Activated naive CD8-positive, alpha-beta T cell treated with anti-CD3 and anti-CD28 coated beads, Interleukin-2, amount 50 U/mL, for 16 hours (primary cell): Measurements from ENCODE around the gene CKMT1A.
"Not testable (repeated sequence)": the region's sequence is repeated elsewhere in the genome, so short reads cannot be mapped to it uniquely, and the experiment has no call there.

Source experiments
- DNase-seq: peaks from one replicate; pipeline ENCODE4 v3.0.0-alpha.2; 2020; ENCODE audit warnings: low read depth, low spot score

The CKMT1A gene

DNA sequence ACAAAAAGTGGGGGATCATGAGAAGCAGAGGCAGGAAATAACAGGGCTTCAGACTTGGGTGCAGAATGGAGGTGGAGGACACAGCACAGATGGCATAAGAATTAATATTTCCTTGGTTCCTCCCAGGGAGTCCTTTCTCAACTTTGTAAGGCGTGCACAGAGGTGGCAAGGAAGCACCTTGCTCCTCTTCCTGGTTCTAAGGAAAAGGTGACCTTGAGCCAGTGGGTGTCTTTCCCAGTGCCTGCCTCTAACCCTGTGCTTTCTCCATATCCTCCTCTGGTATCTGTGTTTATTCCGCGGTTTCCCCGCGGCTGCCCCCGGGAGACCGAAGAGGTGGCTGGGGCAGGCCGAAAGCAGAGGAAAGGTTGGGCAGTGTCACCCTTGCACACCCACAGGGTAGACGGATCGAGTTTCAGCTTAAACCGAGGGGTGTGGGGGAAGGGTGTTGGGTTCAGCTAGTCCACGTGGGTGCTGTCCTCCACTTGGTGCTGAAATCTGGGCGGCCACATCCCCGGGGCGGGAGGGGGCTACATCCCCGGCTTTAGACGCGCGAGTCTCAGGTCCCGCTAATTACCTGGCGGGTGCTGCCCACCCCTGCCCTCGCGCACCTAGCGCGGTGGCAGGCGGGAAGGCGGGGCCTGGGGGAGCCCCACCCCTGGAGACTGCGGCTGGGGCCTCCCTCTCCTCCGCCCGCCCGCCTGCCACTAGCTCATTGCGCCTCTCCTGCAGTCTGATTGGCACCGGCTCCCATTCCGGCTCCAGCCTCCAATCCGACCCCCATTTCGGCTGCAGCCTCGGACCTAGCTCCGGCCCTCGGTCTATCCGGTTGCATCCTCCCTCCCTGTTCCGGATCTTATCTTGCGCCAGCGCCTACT is at the start of gene CKMT1A:
TSS of gene CKMT1A (plus strand) at position 712 of the 875 bp plus-strand sequence. CDS start 192 bp downstream, outside the sequence.
- not testable (repeated sequence) for DNase-seq

DNA sequence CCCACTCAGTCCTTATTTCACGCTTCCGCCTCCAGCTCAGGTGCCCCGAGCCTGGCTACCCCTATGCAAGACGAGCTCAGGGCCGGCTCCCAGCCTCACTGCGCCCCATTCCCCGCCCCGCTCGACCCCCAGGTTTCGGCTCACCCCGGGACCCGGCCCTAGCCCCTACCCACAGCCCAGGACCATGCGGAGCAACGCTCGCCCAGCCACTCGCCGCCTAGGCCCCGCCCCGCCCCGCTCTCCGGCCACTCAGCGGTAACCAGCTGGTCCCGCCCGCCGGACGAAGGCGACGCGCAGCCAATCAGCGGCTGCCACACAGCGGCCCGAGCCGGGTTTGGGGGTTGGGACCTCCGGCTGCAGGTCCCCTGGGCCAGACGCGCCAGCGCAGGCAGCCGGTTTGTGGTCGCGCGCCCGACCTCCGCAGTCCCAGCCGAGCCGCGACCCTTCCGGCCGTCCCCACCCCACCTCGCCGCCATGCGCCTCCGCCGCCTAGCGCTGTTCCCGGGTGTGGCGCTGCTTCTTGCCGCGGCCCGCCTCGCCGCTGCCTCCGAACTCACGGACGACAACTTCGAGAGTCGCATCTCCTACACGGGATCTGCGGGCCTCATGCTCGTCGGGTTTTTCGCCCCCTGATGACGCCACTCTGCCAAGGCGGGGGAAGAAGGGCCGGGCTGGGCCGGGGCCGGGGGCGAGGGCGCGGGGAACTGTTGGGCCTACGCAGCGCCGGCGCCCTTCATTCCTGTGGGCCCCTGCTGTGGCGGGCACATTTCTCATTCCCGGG is 44.8 kb upstream of the CKMT1A start, which contains the start of gene CATSPER2:
TSS of gene CATSPER2 (minus strand) at position 196 of the 781 bp plus-strand sequence. CDS start 783 bp downstream, outside the sequence.
- no peak for DNase-seq

DNA sequence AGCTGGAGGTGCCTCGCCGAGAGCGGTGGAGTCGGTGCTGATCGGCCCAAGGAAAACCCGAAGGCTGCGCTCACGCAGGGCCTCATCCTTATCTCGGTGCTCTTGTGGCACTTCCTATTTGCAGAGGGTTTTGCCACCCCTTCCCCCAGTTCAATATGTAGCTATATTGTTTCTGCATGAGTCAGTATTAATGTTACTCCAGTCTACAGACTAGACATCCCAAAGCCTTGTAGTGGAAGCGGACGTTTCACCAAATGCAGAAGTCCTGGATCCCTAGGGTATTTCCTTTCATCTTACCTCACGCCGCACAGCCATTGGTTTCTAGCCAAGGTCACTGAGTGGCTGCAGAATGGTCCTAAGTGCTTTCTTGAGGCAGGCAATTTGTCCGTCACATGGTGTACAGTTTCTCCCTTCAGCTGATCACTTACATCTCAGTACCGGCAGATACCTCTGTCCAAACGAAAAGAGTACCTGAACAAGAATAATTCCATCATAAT is 44.2 kb upstream of the CKMT1A start:
- DNase-seq: not testable (repeated sequence)

DNA sequence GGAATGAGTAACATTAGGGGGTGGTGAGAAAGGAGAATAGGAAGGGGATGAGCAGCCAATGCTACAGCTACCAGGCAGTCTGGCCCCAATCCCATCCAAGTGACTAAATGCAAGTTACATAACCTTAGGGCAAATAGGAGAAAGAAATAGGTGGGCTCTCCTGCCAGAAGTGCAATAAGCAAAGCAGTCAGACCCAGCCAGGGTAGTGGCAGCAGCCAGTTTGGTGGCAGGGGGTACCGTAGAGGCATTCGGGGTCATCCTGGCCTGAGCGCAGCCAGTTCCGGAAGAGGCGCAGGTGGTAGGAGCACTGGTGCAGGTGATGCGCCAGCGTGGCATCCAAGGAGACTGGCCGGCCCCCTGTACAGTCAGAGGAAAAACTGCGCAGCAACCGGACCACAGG is 33.9 kb upstream of the CKMT1A start:
- not testable (repeated sequence) for DNase-seq

DNA sequence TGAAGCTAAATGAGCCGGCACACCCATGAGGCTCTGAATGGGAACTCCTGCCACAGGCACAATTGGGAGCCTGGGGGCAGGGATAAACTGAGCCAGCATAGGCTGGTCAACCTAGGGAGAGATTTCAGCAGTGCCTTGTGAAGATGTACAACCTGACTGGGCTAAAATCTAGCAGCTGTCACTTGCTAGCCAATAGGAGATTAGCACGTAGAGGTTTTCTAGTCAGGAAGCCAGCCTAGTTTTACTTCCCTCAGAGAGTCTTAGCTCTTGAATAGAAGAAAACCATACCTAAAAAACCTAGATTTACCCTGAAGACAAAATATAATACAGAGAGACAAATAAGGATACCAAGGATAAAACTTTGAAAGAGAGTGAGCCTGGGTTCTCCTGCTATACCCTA is 31.4 kb upstream of the CKMT1A start:
- not testable (repeated sequence) for DNase-seq

GRCh38 chr15:43663333-43663732 is 30.3 kb upstream of the CKMT1A start:
- not testable (repeated sequence) for DNase-seq

GRCh38 chr15:43666177-43666576 is 27.5 kb upstream of the CKMT1A start:
- not testable (repeated sequence) for DNase-seq

GRCh38 chr15:43674175-43674574 is 19.5 kb upstream of the CKMT1A start:
- DNase-seq: not testable (repeated sequence)

DNA sequence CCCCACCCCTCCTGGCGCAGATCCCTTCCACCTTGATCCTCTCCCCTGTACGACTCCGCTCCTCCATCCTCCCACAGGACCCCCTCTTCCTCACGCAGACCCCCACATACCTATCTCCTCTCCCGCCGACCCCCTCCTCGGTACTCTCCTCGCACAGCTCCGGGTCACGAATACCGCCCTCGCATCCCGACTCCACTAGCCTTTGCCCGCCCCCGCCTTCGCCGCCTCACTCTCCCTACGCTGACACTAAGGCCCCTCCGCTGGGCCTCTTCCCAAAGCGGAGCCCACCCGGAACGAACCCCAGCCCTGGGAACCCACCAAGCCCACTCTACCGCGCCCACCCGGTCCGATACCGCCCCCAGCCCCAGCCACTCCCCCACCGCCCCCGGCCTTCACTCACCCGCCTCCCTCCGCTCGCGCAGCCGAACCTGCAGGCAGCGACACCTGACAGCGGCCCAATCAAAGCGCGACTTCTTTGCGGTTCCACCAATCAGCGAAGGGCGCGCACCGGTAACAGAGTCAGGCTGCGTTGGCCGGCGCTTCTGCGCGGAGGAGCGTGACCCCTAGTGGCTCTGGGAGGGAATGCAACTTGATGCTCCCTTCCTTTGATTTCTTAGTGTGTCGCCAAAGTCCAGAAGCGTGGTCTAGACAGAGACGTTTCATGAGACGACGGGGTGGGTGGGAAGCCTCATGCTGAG is 3.9 kb upstream of the CKMT1A start:
- DNase-seq: not testable (repeated sequence)

GRCh38 chr15:43692679-43693078 is 980 bp upstream of the CKMT1A start:
- DNase-seq: not testable (repeated sequence)

- DNase-seq: no peak
Measured at GRCh38 chr15:43702174-43702573, 8.5 kb downstream of the CKMT1A start.

DNA sequence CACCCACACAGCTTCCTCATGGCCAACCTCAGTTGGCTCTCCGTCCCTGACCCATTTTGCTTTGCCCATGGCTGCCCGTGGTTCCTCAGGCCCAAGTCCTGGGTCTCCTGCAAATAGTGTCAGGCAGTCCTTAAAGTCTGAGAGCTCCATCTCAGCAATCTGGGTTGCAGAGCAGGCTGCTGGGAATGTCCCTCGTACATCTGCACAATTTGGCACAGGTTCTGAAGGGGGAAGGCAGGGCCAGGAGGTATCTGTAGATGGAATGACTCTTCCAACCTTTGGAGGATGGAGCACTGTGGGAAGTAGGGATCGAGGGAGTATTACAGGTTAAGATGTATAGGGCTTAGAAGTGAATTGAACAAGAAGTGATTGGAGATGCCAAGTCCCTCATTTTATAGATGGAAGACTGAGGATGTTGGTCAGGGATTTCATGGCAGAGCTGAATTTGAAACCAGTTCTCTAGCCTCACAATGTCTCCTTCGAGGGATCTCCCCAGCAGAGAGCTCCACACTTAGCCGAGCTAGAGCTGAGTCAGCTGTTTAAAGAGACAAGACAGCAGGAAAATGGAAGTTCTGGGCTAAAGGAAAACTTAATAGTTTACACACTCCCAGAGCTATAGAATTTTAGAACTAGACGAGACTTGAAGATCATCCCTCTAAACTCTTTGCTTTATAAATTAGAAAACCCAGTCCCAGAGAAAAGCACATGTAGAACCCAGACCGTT is 9.2 kb downstream of the CKMT1A start:
- DNase-seq: no peak

- DNase-seq: not testable (repeated sequence)
Measured at GRCh38 chr15:43710431-43711131, 16.9 kb downstream of the CKMT1A start.

DNA sequence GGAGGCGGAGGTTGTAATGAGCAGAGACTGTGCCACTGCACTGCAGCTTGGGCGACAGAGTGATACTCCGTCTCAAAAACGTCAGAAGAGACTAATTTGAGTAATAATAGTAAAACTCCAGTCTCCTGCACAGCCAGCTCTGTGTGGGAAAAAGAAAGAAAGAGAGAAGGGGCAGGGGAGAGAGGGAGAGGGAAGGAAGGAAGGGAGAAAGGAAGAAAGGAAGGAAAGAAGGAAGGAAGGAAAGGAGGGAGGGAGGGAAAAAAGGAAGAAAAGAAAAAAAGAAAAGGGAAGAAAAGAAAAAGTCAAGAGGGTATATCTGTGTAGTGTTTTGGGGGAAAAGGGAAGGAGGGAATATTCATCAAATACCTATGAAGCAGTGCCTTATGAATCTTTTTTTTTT is 29.5 kb downstream of the CKMT1A start:
- DNase-seq: no peak

- not testable (repeated sequence) for DNase-seq
Measured at GRCh38 chr15:43726306-43726705, 32.6 kb downstream of the CKMT1A start.

- DNase-seq: not testable (repeated sequence)
Measured at GRCh38 chr15:43728053-43728725, 34.5 kb downstream of the CKMT1A start.

DNA sequence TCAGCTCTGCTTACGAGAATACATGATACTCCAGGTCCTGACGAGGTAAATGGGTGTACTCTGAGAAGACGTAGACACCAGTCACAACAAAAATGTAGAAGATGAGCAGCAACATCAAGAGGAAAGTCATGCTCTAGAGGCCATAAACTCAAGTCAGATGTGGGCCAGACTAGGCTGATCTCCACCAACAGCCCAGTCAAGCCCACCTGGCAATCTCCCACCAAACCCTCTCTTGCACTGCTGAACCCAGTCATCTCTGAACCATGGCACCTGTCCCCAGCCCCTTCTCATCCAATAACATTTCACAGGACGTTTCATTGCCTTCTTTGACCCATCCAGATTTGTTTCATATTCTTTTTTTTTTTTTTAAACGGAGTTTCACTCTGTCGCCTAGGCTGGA is 41.8 kb downstream of the CKMT1A start:
- DNase-seq: no peak

DNA sequence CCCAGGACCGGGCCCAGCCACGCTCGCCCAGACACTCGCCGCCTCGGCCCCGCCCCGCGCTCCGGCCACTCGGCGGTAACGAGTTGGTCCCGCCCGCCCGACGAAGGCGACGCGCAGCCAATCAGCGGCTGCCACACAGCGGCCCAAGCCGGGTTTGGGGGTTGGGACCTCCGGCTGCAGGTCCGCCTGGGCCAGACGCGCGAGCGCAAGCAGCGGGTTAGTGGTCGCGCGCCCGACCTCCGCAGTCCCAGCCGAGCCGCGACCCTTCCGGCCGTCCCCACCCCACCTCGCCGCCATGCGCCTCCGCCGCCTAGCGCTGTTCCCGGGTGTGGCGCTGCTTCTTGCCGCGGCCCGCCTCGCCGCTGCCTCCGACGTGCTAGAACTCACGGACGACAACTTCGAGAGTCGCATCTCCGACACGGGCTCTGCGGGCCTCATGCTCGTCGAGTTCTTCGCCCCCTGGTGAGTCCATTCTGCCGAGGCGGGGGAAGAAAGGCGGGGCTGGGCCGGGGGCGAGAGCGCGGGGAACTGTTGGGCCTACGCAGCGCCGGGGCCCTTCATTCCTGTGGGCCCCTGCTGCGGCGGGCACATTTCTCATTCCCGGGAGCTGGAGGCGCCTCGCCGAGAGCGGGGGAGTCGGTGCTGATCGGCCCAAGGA is 52.7 kb downstream of the CKMT1A start, which contains the start of gene PDIA3:
TSS of gene PDIA3 (plus strand) at position 194 of the 658 bp plus-strand sequence. CDS start at position 296, 102 bp downstream.
- DNase-seq: peak; percentile 71

GRCh38 chr15:43746903-43747309 is 53.2 kb downstream of the CKMT1A start:
- DNase-seq: not testable (repeated sequence)
